DOHH2 (cell line): ENCODE results near the gene SNRPA.

Source experiments
- EZH2phosphoT487 ChIP-seq: fragments of 200-600 bp; sonication (generic); IDR thresholded peaks from 2 replicates; pipeline ENCODE4 v1.6.1; 2017; ENCODE audit warnings: borderline replicate concordance, mild to moderate bottlenecking, antibody characterized with exemption, low read length, moderate library complexity, mixed read lengths
- TF ChIP-seq, protein P1 (sequence below): fragments of 200-600 bp; sonication (generic); IDR thresholded peaks from one replicate; pipeline ENCODE4 v1.5.1; 2014; ENCODE audit warnings: antibody characterized with exemption, mild to moderate bottlenecking, low read depth, low read length; ENCODE audit not compliant: poor library complexity, severe bottlenecking

DNA sequence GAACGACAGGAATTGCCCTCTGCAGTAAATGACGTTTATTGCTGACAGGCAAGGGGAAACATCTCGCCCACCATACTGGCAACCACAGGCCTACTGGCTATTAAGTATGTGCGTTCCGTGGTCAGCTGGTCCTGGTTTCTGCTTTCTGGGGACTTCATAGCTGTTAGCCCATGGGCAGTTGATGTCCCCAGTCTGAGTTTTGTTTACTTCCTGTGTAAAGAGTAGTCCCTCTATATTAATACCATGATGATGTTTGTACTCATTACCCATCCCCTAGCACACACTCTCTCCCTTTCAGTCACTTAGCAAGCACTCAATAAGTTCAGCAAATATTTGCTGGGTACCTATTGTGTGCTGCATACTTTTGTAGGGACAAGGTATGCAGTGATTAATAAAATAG, 17.9 kb downstream of the SNRPA start:
- TF ChIP-seq, protein P1, sequence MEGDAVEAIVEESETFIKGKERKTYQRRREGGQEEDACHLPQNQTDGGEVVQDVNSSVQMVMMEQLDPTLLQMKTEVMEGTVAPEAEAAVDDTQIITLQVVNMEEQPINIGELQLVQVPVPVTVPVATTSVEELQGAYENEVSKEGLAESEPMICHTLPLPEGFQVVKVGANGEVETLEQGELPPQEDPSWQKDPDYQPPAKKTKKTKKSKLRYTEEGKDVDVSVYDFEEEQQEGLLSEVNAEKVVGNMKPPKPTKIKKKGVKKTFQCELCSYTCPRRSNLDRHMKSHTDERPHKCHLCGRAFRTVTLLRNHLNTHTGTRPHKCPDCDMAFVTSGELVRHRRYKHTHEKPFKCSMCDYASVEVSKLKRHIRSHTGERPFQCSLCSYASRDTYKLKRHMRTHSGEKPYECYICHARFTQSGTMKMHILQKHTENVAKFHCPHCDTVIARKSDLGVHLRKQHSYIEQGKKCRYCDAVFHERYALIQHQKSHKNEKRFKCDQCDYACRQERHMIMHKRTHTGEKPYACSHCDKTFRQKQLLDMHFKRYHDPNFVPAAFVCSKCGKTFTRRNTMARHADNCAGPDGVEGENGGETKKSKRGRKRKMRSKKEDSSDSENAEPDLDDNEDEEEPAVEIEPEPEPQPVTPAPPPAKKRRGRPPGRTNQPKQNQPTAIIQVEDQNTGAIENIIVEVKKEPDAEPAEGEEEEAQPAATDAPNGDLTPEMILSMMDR, result no peak
- no peak for TF ChIP-seq EZH2phosphoT487
